Measurements from ENCODE around the gene DDX20.

DDX20 gene

DNA sequence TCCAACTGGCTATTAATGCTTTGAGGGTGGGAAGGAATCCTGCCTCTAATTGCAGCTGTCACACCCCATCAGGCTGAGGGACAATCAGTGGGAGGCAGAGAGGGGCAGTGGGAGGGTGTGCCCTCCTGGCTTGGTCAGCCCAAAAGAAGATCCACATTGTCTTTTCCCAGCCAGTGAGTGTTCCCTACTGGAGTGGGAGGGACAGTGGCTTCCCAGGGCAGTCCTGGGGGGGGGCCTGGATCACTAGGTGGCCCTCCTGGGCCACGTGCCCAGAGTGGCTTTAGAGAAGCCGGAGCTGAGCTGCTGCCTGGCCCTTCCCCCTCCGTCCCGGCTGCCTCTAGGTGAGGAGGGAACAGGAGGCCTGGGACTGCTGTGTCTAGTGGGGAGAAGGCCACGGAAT is 30.5 kb upstream of the DDX20 start:
- no peak for DNase-seq (ENCODE audit: low read depth in 1 of 2, low spot score in 1 of 2)
- no peak for TF ChIP-seq JUND (IDR thresholded peaks at IDR 0.05; ENCODE audit: low read depth)
- in situ Hi-C loops (cut with HindIII; ENCODE audit: low pct_unique_long_range_greater_than_20kb, low sequenced_read_pairs), result no loop called here

DNA sequence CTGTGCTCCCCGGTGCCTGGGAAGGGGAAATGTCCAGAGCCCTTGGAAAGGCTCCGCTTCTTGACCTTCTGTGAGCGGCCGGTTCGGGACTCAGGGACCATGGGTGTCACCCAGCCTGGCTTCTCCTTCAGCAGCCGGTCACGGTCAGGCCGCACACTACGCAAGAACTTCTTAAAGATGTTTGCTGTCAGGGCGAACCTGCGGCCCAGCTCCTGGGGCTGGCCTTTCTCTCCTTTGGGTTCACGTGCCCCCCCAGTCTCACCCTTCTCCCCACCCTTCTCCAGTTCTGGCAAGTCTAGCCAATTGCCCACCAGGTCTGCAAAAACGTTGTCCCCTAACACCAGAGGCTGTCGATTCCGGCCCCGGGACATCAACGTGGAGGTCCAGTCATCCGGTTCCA is 28.6 kb upstream of the DDX20 start:
- TF ChIP-seq JUND (IDR thresholded peaks at IDR 0.05; ENCODE audit: low read depth), result no peak
- no peak for DNase-seq (ENCODE audit: low read depth in 1 of 2, low spot score in 1 of 2)
- in situ Hi-C loops (cut with HindIII; ENCODE audit: low pct_unique_long_range_greater_than_20kb, low sequenced_read_pairs), result no loop called here

DNA sequence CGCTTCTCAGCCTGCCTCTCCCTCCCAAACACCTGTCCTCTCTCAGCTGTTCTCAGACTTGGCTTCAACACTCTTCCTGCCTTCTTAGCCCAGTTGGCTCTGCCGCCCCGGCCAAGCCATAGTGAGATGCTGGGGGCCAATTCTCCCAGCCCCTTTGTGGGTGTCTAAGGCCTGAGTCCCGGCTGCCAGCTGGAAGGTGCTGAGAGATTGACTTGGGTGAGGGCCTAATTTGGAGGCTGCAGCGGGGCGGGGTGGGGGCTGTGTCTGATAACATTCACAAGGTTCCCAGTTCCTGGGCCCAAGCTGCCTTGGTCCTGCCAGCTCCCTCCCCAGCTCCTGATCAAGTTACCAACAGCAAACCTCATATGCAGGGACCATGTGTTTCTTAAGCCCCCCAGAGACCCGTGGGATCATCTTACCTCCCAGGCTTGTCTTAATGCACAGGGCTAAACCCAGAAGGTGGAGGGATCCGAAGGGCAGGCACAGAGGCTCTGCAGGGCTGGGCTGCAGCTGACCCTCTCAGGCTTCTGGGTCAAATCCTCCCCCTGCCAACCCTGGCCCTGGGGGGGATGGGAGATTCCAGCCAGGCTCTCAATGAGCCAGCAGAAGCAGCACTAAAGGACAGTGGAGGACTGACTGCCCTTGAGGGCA is 26.3 kb upstream of the DDX20 start:
- no peak for DNase-seq (ENCODE audit: low read depth in 1 of 2, low spot score in 1 of 2)
- no peak for TF ChIP-seq JUND (IDR thresholded peaks at IDR 0.05; ENCODE audit: low read depth)
- in situ Hi-C loops (cut with HindIII; ENCODE audit: low pct_unique_long_range_greater_than_20kb, low sequenced_read_pairs), result no loop called here

DNA sequence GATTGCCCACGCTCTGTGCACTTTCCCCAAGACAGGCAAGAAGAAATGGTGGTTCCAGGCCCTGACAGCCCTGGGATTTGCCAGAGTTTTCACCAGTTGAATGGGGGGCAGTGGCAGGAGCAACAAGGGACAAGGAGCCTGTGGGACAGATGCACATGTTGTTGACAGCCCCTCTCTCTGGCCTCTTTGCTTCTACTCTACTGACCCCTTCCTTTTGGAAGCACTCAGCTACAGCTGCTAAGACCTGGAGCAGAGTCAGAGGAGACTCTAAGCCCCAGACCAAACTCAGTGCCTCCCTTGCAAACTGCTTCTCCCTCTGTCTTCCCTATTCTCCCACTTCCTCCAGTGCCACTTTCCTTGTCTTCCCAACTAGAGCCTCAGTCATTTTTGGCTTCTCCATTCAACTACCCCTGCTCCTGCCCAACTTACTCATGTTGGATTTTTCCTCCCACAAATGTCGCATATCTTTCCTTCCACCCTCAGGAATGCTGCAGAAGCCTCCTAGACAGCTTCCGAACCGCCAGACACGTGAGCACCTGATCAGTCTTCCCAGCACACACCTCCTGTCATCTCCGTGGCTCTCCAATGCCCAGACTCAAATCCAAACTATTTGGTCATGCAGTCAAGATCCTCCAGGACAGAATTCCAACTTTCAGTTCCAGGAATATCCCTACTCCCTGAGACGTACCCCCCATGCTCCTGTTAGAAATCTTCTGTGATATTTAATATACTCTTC is 25.6 kb upstream of the DDX20 start:
- in situ Hi-C loops (cut with HindIII; ENCODE audit: low pct_unique_long_range_greater_than_20kb, low sequenced_read_pairs), result no loop called here
- no peak for DNase-seq (ENCODE audit: low read depth in 1 of 2, low spot score in 1 of 2)
- no peak for TF ChIP-seq JUND (IDR thresholded peaks at IDR 0.05; ENCODE audit: low read depth)

DNA sequence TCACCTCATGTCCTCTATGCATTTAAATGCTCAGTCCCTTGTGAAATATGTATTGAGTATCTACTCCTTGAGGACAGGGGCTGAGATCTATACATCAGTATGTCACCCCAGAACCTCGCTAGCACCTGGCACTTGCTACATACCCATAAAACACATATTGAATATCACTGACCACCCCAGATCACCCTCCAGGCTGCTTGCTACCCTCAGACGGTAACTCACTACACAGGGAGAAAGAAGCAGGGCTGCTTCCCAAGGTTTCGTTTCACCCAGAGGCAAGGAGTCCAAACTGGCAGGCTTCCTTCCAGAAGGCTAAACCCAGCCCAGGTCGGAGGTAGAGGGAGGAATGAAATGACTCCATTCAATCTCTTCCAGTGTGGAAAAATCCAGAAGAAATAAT is 25.0 kb upstream of the DDX20 start:
- TF ChIP-seq JUND (IDR thresholded peaks at IDR 0.05; ENCODE audit: low read depth), result no peak
- in situ Hi-C loops (cut with HindIII; ENCODE audit: low pct_unique_long_range_greater_than_20kb, low sequenced_read_pairs), result no loop called here
- DNase-seq (ENCODE audit: low read depth in 1 of 2, low spot score in 1 of 2), result no peak

DNA sequence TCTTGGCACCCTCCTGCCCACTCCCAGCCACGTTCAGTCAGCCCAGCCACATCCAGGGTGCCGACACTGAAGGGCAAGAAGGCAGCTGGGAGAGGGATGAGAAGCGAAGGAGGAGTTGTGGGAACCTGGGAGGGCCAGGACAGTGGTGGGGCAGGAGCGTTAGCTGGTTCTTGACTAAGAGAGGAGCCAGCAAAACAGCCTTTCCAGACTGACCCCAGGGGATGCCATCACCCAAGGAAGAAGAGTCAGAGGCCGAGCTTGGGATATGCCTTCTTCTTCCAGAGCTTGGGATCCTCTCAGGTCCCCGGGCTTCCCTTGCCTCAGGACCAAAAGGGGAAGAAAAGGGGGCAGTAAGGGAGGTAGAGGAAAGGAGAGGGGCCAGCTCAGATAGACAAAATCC is 23.7 kb upstream of the DDX20 start:
- TF ChIP-seq JUND (IDR thresholded peaks at IDR 0.05; ENCODE audit: low read depth), result no peak
- in situ Hi-C loops (cut with HindIII; ENCODE audit: low pct_unique_long_range_greater_than_20kb, low sequenced_read_pairs), result no loop called here
- DNase-seq (ENCODE audit: low read depth in 1 of 2, low spot score in 1 of 2), result no peak

DNA sequence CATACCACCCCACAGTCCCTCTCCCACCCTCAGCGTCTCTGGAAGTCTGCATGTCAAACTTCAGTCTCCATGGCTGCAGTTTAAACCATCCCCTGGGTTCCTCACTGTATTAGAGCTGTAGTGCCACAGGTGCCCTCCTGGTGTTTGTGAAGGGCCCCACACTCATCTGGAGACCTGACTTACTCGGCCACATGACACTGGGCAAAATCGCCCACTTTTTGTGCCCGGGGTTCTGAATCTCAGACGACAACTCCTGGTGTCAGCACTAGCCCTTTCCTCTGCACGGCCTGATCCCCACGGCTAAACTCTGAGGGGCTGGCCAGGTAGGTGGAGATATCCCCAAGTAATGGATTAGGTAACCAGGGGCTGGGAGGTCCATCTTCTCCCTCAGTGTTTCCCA is 23.0 kb upstream of the DDX20 start:
- no peak for TF ChIP-seq JUND (IDR thresholded peaks at IDR 0.05; ENCODE audit: low read depth)
- no peak for DNase-seq (ENCODE audit: low read depth in 1 of 2, low spot score in 1 of 2)
- in situ Hi-C loops (cut with HindIII; ENCODE audit: low pct_unique_long_range_greater_than_20kb, low sequenced_read_pairs), result no loop called here

DNA sequence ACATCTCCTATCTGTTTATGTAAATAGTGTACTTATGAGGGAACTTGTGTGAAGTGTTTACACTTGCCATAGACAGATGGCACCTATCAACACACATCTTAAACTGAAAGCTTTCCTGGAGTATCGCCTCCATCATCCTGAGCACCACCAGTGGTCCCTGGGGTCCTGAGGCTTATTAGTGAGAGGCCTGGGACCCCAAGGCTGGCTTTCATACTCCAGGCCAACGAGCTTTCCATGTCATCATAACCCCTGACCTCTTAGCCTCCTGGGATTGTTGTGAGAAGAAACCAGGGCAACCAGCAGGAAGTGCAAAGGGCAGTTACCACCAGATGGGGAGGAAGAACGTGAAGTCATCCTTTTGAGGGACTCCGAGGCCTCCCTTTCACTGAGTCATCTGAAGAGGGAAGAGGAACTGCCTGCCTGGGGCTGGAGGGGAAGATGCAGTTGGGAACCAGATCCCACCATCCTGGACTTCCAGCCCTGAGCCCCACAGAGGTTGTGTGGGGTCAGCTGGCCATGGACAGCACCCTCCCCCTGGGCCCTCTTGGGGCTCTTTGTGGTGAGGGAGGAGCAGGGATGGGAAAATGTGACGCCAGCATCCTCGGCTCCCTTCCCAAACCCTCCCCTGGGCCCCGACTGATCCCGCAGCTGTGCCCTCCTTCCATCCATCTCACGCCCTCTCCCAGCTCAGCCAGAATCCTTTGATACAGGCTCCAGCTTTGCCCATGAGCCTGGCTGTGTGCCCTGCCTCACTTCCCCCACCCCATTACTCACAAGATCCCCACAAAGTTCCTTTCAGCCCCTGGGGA is 22.3 kb upstream of the DDX20 start:
- in situ Hi-C loops (cut with HindIII; ENCODE audit: low pct_unique_long_range_greater_than_20kb, low sequenced_read_pairs), result no loop called here
- TF ChIP-seq JUND (IDR thresholded peaks at IDR 0.05; ENCODE audit: low read depth), result no peak
- DNase-seq (ENCODE audit: low read depth in 1 of 2, low spot score in 1 of 2), result no peak

DNA sequence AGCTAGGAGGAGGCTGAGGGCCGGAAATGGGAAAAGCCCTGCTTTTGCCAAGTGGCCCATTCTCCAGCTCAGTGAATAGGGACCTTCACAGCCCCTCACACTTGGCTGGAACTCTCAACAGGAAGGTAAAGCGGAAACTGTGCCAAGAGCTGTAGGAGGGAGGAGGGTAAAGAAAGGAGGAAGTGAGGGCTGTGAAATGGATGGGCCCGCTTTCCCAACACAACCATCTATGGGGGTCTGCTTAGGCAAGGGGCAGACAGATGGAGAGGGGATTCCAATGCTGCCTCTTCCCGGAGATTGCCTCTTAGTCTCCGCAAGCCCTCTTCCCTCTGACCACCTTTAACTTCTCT is 21.7 kb upstream of the DDX20 start:
- no peak for TF ChIP-seq JUND (IDR thresholded peaks at IDR 0.05; ENCODE audit: low read depth)
- in situ Hi-C loops (cut with HindIII; ENCODE audit: low pct_unique_long_range_greater_than_20kb, low sequenced_read_pairs), result no loop called here
- DNase-seq (ENCODE audit: low read depth in 1 of 2, low spot score in 1 of 2), result no peak

DNA sequence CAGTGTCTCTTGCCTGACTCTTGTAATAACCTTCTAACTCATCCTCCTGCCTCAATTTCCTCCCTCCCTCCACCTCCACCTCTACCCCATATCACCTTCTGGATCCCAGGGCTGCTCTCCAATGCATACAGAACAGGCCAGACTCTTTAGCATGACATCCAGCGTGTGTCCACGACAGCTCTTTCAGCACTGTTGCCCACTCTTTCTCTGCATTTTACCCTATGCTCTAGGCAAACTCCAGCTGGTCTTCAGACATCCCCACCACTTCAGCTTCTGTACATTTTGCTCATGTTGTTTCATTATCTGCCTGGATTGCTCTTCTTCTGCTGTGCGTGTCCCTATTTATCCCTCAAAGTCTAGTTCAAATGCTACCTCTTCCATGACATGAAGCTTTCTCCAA is 21.3 kb upstream of the DDX20 start:
- no peak for TF ChIP-seq JUND (IDR thresholded peaks at IDR 0.05; ENCODE audit: low read depth)
- no peak for DNase-seq (ENCODE audit: low read depth in 1 of 2, low spot score in 1 of 2)
- in situ Hi-C loops (cut with HindIII; ENCODE audit: low pct_unique_long_range_greater_than_20kb, low sequenced_read_pairs), result no loop called here

DNA sequence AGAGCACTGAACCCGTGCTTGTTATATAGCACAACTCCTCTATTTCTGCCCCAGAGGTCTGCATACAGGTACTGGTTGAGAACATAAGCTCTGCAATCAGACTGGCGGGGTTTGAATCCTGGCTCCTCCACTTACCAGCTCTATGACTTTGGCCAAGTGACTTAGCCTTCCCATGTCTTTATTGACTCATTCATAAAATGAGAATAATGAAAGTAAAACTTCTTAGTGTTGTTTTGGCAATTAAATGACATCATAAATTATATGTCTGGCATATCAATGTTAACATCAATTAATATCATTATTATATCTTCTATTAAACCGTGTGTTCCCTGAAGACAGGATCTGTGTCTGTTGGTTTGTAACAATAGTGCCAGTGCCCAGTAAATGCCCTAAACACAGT is 20.8 kb upstream of the DDX20 start:
- no peak for DNase-seq (ENCODE audit: low read depth in 1 of 2, low spot score in 1 of 2)
- TF ChIP-seq JUND (IDR thresholded peaks at IDR 0.05; ENCODE audit: low read depth), result no peak
- in situ Hi-C loops (cut with HindIII; ENCODE audit: low pct_unique_long_range_greater_than_20kb, low sequenced_read_pairs), result no loop called here

DNA sequence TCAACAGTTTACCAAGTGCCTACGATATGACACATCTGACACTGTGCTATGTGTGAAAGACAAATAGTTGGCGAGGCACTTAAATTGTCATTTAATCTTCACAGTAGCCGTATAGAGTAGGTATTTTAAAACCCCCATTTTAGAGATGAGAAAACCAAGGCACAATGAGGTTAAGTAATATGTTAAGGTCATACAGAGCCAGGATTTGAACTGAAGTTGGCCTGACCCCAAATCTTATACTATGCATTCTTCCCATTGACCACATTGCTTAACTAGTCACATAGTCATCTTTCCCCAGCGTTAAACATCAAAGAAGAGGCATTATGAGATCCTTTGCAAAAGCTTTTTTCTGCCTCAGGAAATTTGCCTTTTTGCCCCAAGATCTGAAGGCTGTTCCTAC is 20.4 kb upstream of the DDX20 start:
- no peak for DNase-seq (ENCODE audit: low read depth in 1 of 2, low spot score in 1 of 2)
- in situ Hi-C loops (cut with HindIII; ENCODE audit: low pct_unique_long_range_greater_than_20kb, low sequenced_read_pairs), result no loop called here
- no peak for TF ChIP-seq JUND (IDR thresholded peaks at IDR 0.05; ENCODE audit: low read depth)

DNA sequence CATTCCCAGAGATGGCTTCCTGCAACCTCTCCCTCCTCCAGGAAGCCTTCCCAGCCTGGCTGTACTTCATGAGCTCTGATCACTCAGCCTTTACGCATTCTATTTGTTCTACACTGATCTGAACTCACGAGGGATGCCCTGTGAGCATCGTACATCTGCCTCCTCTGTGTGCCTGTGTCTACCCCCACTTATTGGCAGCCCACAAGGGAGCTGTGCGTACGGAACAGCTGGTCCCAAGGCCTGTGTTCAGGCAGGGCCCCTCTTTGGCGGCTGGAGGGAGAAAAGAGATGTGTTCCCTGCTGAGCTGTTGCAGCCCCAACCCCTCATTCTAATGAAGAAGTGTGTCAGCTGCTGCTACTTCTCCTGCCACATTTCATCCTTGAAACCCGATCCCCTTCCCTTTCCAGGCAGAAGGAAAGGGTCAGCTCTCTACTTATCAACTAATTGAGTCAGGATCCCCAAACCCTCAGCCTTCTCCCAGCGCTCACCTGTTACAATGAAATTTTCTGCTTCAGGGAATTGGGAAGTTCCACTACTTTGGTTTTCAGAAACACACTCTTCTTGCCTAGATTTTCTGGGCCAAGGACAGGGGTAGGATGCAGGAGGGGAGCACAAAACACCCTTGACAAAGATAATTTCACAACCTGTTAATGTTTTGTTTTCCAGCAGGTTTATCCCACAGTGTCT is 19.7 kb upstream of the DDX20 start:
- in situ Hi-C loops (cut with HindIII; ENCODE audit: low pct_unique_long_range_greater_than_20kb, low sequenced_read_pairs), result no loop called here
- no peak for DNase-seq (ENCODE audit: low read depth in 1 of 2, low spot score in 1 of 2)

More for the DNA sequence above, 19.7 kb upstream of the DDX20 start:
- no peak for TF ChIP-seq JUND (IDR thresholded peaks at IDR 0.05; ENCODE audit: low read depth)

All from T47D (cell line).